ENCODE results near the gene DAZL.

DAZL gene

DNA sequence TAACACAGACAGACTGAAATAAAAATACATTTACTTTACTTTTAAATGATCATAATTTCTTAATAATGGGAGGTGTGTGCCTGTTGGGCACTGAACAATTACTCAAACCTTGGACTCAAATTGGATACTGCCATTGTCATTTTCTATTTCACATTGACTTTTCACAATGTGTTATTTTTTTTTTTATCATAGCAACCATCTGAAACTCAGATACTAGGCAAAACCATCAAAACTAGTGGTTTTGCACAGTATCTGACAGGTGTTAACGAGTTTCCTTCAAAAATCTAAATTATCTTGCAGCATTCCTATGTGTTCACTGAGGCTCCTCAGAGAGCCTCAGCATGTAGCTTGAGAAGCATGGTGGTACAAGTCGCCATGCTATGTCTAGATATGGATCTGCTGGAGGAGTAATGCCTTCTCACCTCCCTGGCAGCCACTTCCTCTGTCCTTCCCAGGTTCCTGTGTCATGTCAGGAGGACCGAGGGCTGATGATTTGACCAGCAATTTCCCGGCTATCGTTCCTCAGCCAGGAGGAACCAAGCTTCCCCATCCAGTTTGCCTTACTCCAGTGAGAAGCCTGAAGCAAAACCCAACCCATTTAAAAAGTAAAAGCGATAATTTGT lies 61.9 kb downstream of the DAZL start:
- no peak for DNase-seq

GRCh38 chr3:16538507-16538906 lies 66.7 kb downstream of the DAZL start:
- DNase-seq: no peak

DNA sequence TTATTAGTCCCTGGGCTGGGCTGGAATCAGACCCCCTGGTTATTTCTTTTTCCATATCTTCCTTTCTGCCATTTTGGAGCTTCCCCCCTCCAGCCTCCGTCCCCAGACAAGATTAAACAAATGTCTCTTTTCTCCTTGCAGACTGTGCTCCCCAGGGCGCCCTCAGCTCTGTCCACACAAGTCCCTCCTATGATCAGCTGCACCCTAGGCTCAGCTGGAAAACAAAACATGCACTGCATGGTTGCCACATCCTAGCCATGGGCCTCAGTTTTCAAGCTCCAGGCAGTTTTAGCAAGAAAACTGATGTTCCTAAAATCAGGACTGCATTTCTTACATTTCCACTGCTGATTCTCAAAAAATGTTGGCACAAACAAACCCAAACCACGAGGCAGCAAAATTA lies 68.2 kb downstream of the DAZL start:
- no peak for DNase-seq
